Hematopoietic multipotent progenitor cell treated with erythropoietin and hydrocortisone succinate and interleukin-3 and kit ligand, for 4 days (in vitro differentiated cells): ENCODE measurements around the gene LRIT3.

Experiments
- DNase-seq: peaks from one replicate; pipeline ENCODE4 v3.0.0-alpha.2; 2015

Gene LRIT3

DNA sequence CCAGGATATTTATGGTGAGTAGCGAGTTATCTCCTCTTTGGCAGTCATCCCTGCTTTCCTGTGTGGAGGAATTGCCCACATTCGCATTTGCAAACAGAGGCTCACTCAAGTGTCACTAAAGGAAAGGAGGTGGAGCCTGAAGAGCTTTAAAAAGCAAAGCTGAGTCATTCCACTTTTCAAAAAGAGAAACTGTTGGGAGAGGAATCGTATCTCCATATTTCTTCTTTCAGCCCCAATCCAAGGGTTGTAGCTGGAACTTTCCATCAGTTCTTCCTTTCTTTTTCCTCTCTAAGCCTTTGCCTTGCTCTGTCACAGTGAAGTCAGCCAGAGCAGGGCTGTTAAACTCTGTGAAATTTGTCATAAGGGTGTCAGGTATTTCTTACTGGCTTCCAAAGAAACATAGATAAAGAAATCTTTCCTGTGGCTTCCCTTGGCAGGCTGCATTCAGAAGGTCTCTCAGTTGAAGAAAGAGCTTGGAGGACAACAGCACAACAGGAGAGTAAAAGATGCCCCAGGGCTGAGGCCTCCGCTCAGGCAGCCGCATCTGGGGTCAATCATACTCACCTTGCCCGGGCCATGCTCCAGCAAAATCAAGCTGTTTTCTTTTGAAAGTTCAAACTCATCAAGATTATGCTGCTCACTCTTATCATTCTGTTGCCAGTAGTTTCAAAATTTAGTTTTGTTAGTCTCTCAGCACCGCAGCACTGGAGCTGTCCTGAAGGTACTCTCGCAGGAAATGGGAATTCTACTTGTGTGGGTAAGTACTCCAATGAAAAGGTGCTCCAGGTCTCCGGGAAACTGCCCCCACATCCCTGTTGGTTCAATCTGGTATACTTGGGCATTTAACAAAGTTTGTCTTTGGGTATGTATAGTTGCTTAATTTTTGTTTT lies 65.0 kb downstream of the LRIT3 start, which contains the start of gene EGF:
TSS of gene EGF (plus strand) at position 178 of the 890 bp plus-strand sequence. CDS start at position 631, 453 bp downstream.
- DNase-seq: peak; percentile 48

GRCh38 chr4:109913596-109914241 lies 65.8 kb downstream of the LRIT3 start:
- no peak for DNase-seq

DNA sequence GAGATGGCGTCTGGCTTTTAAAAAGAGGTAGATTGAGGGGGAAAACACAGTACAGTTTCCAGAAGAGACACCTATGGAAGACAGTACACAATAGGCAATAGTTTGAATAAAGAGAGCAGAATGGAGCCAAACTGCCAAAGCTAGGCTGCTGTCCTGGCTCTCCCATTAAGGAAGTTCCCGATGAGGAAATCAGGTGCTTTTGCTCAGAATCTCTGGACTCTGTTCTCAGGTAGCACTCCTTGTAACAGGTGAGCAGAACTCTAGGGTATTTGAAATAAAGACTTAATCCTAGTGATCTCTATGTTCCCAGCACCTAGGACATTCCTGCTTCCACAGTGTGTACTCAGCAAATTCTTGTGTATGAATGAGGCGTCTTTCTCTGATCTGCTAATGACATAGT lies 66.4 kb downstream of the LRIT3 start:
- DNase-seq: no peak

- DNase-seq: no peak
Observed at GRCh38 chr4:109915385-109916026, 67.6 kb downstream of the LRIT3 start.

- no peak for DNase-seq
Observed at GRCh38 chr4:109916027-109916409, 68.1 kb downstream of the LRIT3 start.

- no peak for DNase-seq
Observed at GRCh38 chr4:109921384-109921808, 73.5 kb downstream of the LRIT3 start.
